HG03354 (cell line): ENCODE data around the gene NYAP2.

Experiments
- ATAC-seq: cut with Tn5 transposase; IDR thresholded peaks from one replicate; pipeline ENCODE4 v1.9.1; 2021; ENCODE audit warnings: mild to moderate bottlenecking; ENCODE audit not compliant: unreplicated experiment, poor library complexity, severe bottlenecking

The NYAP2 gene

GRCh38 chr2:225399504-225399903 is at the start of gene NYAP2:
Gene NYAP2 (plus strand): TSS chr2:225399710. CDS start chr2:225408881, 9,171 bp downstream.
- no peak for ATAC-seq

- no peak for ATAC-seq
Observed at GRCh38 chr2:225353579-225354085, 45.9 kb upstream of the NYAP2 start.

- no peak for ATAC-seq
Observed at GRCh38 chr2:225354281-225354774, 45.2 kb upstream of the NYAP2 start.

- ATAC-seq = no peak
Observed at GRCh38 chr2:225355788-225356187, 43.7 kb upstream of the NYAP2 start.

GRCh38 chr2:225366731-225367130 is 32.8 kb upstream of the NYAP2 start:
- no peak for ATAC-seq

GRCh38 chr2:225367482-225367881 is 32.0 kb upstream of the NYAP2 start:
- no peak for ATAC-seq

GRCh38 chr2:225378984-225379383 is 20.5 kb upstream of the NYAP2 start:
- ATAC-seq = no peak

GRCh38 chr2:225379856-225380255 is 19.7 kb upstream of the NYAP2 start:
- no peak for ATAC-seq

- no peak for ATAC-seq
Observed at GRCh38 chr2:225381609-225382008, 17.9 kb upstream of the NYAP2 start.

- no peak for ATAC-seq
Observed at GRCh38 chr2:225398372-225398771, 1.1 kb upstream of the NYAP2 start.

GRCh38 chr2:225400060-225400511 is 576 bp downstream of the NYAP2 start:
- no peak for ATAC-seq

GRCh38 chr2:225400546-225401400 is 1.3 kb downstream of the NYAP2 start:
- no peak for ATAC-seq

- ATAC-seq = no peak
Observed at GRCh38 chr2:225402210-225402776, 2.8 kb downstream of the NYAP2 start.

- no peak for ATAC-seq
Observed at GRCh38 chr2:225411452-225411851, 11.9 kb downstream of the NYAP2 start.

- no peak for ATAC-seq
Observed at GRCh38 chr2:225413786-225414185, 14.3 kb downstream of the NYAP2 start.

- ATAC-seq = no peak
Observed at GRCh38 chr2:225414902-225415301, 15.4 kb downstream of the NYAP2 start.

GRCh38 chr2:225415341-225415740 is 15.8 kb downstream of the NYAP2 start:
- no peak for ATAC-seq

GRCh38 chr2:225415792-225416191 is 16.3 kb downstream of the NYAP2 start:
- no peak for ATAC-seq

- ATAC-seq = no peak
Observed at GRCh38 chr2:225416616-225417367, 17.3 kb downstream of the NYAP2 start.

GRCh38 chr2:225419033-225419432 is 19.5 kb downstream of the NYAP2 start:
- no peak for ATAC-seq
